Prostate gland (tissue), 2 donors: ENCODE results near the gene DPYD.

ENCODE experiments used
- CTCF ChIP-seq, 4 experiments: fragments of 200-600 bp in 2 of 4; fragments of 450-650 bp in 2 of 4; sonication (generic) in 2 of 4; IDR thresholded peaks; 1 replicate in 3 of 4; 2 replicates in 1 of 4; pipeline ENCODE4 v1.5.1; 2016 to 2019; ENCODE audit warnings: antibody characterized with exemption in 4 of 4, mild to moderate bottlenecking in 2 of 4, moderate library complexity in 2 of 4
- POLR2A ChIP-seq: fragments of 450-650 bp; IDR thresholded peaks from one replicate; pipeline ENCODE4 v1.6.1; 2016; ENCODE audit warnings: antibody characterized with exemption, mild to moderate bottlenecking
- POLR2AphosphoS5 ChIP-seq: sonication (generic); formaldehyde crosslinking; IDR thresholded peaks from one replicate; pipeline ENCODE4 v1.6.1; 2017; ENCODE audit warnings: antibody characterized with exemption

- TF ChIP-seq CTCF (IDR thresholded peaks at IDR 0.05) = no peak
- no peak for TF ChIP-seq POLR2AphosphoS5
- no peak for TF ChIP-seq POLR2A
Observed at GRCh38 chr1:97875996-97876395, 44.8 kb downstream of the DPYD start.
